Activated CD4-positive, alpha-beta T cell treated with anti-CD3 and anti-CD28 coated beads for 24 hours (primary cell): ENCODE results near the gene CHRNG.

Experiments used
- DNase-seq, 2 donors: peaks; one replicate each; pipeline ENCODE4 v3.0.0-alpha.2; 2020; ENCODE audit warnings: low read depth in 2 of 2

Gene CHRNG

DNA sequence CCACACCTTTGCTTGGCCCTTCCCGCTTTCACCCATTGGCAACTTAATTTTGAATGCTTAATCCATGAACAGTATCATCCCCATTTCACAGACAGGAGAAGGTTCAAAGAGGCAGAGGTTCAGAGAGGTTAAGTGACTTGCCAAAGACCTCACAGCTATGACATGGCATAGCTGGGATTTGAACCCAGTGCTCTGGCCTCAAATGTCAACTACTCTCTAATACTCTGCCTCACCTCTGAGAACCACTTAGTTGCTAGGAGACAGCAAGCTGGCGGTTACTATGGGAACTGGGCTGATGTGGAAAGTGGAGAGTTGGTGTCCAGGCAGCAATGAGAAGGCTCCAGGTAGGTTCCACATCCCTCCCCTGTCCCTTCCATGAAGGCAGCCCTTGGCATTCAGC lies 35.1 kb upstream of the CHRNG start:
- DNase-seq = no peak

GRCh38 chr2:232505856-232506255 lies 33.6 kb upstream of the CHRNG start:
- no peak for DNase-seq

GRCh38 chr2:232506709-232507108 lies 32.8 kb upstream of the CHRNG start:
- no peak for DNase-seq

DNA sequence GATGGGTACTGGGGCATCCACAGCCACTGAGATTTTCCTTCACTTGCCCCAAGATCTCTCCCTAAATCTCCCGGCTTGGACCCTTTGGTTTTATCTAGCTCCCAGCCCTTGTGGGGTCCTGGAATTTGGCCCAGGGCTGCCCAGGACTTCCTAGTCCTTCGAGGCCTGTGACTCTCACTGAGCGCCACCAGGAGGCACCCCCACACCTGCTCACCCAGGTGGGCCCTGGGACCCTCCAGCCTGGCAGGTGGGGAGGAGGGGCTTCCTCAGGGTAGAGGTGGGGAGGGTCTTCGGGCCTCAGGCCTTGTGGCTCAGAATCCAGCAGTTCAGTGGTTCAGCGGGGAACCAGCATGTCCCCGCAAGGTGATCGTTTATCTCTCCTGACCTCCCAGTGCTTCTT lies 31.2 kb upstream of the CHRNG start:
- no peak for DNase-seq

- no peak for DNase-seq
These were observed 28.1 kb upstream of the CHRNG start for GRCh38 chr2:232511336-232511890.

- DNase-seq = no peak
These were observed 26.9 kb upstream of the CHRNG start for GRCh38 chr2:232512602-232513001.

DNA sequence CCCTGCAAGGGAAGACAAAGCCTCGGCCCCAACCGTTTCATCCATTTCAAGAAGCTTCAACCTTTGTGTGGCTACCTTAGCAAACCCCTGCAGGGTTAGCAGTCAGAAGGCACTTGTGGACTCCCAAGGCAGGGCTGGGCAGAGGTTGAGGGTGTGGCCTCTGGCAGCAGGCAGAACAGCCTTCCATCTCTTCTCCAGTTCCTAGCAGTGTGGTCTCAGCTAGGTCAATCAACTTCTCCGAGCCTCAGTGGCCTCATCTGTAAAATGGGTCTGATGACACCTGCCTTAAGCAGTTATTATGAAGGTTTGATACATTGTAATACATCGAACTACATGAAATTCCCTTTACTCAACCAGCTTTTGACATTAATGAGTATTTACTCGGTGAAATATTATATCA lies 26.1 kb upstream of the CHRNG start:
- DNase-seq = no peak

DNA sequence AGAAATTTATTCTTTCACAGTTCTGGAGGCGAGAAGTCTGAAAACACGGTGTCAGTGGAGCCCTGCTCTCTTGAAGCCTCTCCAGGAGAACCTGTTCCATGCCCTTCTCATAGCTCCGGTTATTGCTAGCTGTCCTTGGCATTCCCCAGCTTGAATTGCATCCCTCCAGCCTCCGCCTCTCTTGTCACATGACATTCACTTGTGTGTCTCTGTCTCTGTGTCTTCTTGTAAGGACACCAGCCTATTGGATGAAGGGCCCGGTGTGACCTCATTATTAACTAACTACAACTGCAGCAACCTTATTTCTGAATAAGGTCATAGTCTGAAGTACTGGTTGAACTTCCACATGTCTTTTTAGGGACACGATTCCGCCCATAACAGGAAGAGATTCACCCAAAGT lies 23.9 kb upstream of the CHRNG start:
- no peak for DNase-seq

GRCh38 chr2:232516551-232516950 lies 22.9 kb upstream of the CHRNG start:
- DNase-seq = no peak

- DNase-seq = no peak
These were observed 20.6 kb upstream of the CHRNG start for GRCh38 chr2:232518844-232519243.

DNA sequence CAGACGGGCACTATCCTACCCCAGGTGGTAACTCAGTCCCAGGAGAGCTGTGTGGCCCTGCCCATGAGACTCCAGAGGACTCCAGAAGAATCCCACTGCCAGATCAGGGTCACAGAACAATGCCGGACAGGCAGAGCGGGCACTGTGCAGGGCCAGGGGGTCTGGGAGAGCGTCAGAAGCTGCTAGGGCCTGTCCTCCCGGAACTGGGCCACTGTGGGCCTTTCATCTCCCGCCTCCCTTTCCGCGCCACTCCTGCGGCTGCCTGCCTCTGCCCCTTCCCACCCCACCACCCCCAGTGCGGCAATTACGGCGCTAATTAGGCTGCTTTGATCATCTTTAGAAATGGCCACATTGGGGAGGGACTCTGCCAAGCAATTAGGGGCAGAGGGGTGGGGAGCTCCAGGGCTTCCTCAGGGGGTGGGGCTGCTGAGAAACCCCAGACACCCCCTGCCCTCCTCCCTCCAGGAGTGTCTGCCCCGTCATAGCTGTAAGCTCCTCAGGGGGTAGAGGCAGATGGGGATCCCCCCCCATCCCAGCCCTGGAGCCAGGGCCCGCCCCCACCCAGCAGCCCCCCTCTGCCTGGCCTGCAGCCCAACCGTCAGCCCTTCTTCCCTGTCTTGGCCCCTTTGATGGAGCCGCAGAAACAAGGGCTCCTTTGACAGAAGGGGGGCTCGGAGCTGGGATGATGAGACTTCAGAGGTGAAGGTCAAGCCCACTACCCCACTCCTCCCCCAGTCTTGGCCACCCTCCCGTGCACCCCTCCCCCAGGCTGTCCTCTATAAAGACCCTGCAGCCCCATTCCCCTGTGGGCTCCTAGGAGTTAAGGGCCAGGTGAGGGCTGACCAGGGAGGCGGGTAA lies 19.7 kb upstream of the CHRNG start, which contains the start of gene PRSS56:
Gene PRSS56, plus strand, starts transcription at position 808 of the 858 bp plus-strand sequence. CDS start 211 bp downstream, outside the sequence.
- no peak for DNase-seq

GRCh38 chr2:232520489-232520888 lies 19.0 kb upstream of the CHRNG start:
- DNase-seq = no peak

DNA sequence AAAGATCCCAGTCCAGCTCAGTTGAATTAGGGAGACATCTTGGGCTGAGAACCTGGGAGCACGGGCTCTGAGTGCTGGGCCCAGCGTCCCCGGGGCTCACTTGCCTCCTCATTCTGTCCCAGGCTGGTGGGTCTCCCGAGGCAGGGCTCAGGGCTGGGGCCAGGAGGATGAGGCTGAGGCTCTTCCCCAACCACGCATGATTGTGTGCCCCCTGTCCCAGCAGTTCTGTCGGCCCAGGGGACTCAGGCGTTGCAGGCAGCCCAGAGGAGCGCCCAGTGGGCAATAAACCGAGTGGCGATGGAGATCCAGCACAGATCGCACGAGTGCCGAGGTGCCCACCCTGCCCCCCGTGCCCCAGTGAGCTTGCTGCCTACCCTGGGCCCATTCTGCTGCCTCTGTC lies 18.4 kb upstream of the CHRNG start:
- DNase-seq = no peak

- DNase-seq = peak; percentile 56 to 58
These were observed 17.4 kb upstream of the CHRNG start for GRCh38 chr2:232521959-232522622.

DNA sequence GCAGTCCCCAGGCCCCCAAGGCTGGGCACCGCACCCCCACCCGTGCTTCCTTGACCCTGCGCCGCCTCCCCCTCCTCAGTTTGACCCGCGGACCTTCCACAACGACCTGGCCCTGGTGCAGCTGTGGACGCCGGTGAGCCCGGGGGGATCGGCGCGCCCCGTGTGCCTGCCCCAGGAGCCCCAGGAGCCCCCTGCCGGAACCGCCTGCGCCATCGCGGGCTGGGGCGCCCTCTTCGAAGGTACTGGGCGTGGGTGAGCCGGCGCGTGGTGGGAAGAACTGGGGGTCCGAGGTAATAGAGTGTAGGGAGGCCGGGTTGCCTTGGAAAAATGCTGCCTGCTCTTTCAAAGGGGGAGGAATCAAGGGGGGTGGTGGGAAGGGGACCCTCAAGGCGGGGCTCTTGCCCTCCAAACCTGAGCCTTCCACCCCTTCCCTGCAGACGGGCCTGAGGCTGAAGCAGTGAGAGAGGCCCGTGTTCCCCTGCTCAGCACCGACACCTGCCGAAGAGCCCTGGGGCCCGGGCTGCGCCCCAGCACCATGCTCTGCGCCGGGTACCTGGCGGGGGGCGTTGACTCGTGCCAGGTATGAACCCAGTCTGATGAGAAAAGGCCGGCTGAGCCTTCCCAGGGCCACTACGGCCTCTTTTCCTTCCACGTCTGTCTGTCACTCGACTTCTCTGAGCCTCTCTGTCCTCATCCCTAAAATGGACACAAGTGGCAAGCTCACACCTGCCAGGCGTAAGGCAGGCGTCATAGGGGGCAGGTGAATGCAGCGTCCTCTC lies 16.7 kb upstream of the CHRNG start:
- DNase-seq = no peak

DNA sequence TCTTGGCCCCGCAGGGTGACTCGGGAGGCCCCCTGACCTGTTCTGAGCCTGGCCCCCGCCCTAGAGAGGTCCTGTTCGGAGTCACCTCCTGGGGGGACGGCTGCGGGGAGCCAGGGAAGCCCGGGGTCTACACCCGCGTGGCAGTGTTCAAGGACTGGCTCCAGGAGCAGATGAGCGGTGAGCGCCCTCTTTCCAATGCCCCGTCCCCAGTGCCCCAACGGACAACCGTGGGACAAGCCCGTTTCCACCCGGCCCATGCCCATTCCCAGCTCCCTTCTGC lies 16.1 kb upstream of the CHRNG start:
- DNase-seq = no peak

- DNase-seq = peak in 1 of 2 donors; percentile 35
These were observed 15.6 kb upstream of the CHRNG start for GRCh38 chr2:232523682-232524597.

DNA sequence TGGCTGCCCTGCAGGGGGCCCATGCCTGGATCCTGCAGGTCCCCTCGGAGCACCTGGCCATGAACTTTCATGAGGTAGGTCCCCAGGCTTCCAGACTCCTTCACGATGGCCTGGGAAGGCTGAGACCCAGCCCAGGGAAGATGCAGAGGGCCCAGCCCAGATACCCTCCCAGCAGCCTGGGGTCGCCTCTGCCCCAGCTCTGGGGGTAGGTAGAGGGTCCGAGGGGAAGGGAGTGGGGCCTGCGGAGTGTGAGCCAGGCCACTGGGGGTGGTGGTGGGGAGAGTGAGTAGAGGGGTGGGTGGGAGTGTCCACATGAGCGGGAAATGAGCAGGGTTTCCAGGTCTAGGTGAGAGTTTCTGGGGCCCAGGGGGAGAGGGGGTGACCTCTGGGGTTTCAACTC lies 14.7 kb upstream of the CHRNG start:
- no peak for DNase-seq

DNA sequence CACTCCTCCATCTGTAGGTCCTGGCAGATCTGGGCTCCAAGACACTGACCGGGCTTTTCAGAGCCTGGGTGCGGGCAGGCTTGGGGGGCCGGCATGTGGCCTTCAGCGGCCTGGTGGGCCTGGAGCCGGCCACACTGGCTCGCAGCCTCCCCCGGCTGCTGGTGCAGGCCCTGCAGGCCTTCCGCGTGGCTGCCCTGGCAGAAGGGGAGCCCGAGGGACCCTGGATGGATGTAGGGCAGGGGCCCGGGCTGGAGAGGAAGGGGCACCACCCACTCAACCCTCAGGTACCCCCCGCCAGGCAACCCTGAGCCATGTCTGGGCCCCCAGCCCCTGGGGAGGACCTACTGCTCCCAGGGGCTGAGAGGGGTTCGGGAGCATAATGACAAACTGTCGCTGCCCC lies 14.3 kb upstream of the CHRNG start:
- no peak for DNase-seq

GRCh38 chr2:232525791-232526371 lies 13.6 kb upstream of the CHRNG start, which contains the start of gene CHRND:
CHRND (plus strand) TSS chr2:232526160; CDS start chr2:232526216, 56 bp downstream.
- DNase-seq = no peak
